Activated CD8-positive, alpha-beta memory T cell treated with anti-CD3 and anti-CD28 coated beads, Interleukin-2, amount 10 ng/mL, durations not matched to agents 7 days and 5 days (primary cell): Measurements from ENCODE around the gene RNF212. TPM values are rescaled to one million over a fixed set of nuclear protein-coding genes. Genes with fewer than 3 reads are reported as not detected.

Experiments used
- ATAC-seq: fragments of 150-1000 bp; cut with Tn5 transposase; one replicate; pipeline ENCODE4 v1.10.0; 2021; ENCODE audit warnings: moderate library complexity
- CTCF ChIA-PET: fragments of 350-600 bp; sonication (Branson Sonifier 250); formaldehyde crosslinking; loops from one replicate; lab custom pipeline; 2021; ENCODE audit warnings: antibody characterized with exemption; lab: Charles Lee
- DNase-seq: peaks from one replicate; pipeline ENCODE4 v3.0.0-alpha.2; 2020
- H3K27ac Mint-ChIP-seq: one replicate; pipeline ENCODE4 v1.8.0; 2021; ENCODE audit warnings: mild to moderate bottlenecking, mixed read lengths
- H3K27me3 Mint-ChIP-seq: one replicate; pipeline ENCODE4 v1.8.0; 2021; ENCODE audit warnings: mixed read lengths
- H3K36me3 Mint-ChIP-seq: one replicate; pipeline ENCODE4 v1.8.0; 2021; ENCODE audit warnings: mild to moderate bottlenecking, mixed read lengths
- H3K4me1 Mint-ChIP-seq: one replicate; pipeline ENCODE4 v1.8.0; 2021; ENCODE audit warnings: mixed read lengths
- H3K4me3 Mint-ChIP-seq: one replicate; pipeline ENCODE4 v1.8.0; 2021; ENCODE audit warnings: mild to moderate bottlenecking, moderate library complexity, mixed read lengths
- H3K9me3 Mint-ChIP-seq: one replicate; pipeline ENCODE4 v1.8.0; 2022; ENCODE audit warnings: low read depth, mixed read lengths
- total RNA-seq, 2 experiments: library from RNA; stranded (reverse); gene quantifications; one replicate each; pipeline ENCODE4 v1.2.3, GENCODE V29; 2021

RNF212 gene, protein sequence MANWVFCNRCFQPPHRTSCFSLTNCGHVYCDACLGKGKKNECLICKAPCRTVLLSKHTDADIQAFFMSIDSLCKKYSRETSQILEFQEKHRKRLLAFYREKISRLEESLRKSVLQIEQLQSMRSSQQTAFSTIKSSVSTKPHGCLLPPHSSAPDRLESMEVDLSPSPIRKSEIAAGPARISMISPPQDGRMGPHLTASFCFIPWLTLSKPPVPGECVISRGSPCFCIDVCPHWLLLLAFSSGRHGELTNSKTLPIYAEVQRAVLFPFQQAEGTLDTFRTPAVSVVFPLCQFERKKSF
- 1 to 10 TPM; 1.2 to 3.2 TPM for total RNA-seq

DNA sequence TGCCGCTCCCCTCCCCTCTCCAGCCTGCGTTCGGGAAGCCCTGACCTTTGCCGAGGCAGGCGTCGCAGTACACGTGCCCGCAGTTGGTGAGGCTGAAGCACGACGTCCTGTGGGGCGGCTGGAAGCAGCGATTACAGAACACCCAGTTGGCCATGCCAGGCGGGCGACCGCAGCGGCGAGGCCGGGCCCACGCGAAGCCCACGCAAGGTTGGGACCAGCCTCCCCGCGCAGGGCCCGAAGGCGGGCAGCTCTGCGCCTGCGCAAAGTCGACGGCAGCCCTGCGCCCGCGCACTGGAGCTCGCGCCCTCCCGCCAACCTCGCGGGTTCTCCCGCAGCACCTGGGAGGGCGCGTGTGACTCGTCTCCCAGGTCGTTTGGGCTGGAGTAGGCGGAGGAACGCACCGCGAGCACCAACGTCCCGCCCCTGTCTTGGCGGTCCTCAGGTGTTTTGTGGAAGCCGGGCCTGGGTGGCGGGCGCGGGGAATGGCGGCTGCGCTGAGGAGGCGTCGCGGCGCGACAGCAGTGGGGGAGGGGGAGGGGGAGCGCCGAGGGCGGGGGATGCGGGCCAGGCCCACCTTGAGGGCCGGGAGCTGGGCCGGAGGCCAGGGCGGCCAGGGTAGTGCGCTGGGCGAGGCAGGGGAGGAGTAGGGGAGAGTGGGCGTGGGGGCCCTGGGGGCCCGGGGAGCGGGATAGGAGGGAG lies at the start of gene RNF212:
TSS of gene RNF212 (minus strand) at position 254 of the 699 bp plus-strand sequence. CDS start at position 154, 100 bp downstream.
- CTCF ChIA-PET = no interaction called here
- ATAC-seq = peak; percentile 72

DNA sequence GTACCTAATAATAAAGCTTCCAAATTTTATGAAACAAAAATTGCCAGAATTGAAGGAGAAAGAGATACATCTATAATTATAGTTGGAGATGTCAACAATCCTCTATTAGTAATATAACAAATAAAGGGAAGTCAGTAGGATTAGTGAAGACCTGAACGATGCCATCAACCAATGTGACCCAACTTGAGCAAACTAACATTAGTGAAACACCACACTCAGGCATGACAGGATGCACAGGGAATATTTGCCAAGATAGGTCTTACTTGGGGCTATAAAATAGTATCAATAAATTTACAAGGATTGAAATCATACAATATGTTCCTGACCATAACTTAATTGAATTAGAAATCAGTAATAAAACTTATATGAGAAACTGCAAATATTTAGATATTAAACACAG lies 47.0 kb upstream of the RNF212 start:
- ATAC-seq (no peak), DNase-seq (no peak)
- H3K27me3 Mint-ChIP-seq = peaks cover 44% of the 10 kb centered on the region
- CTCF ChIA-PET = no interaction called here
- H3K36me3 Mint-ChIP-seq = peaks cover 3% of the 10 kb centered on the region
- H3K27ac Mint-ChIP-seq = no peak overlapping the region
- no peak overlapping the region for H3K4me3 Mint-ChIP-seq
- peaks cover 5% of the 10 kb centered on the region for H3K4me1 Mint-ChIP-seq
- peaks cover 6% of the 10 kb centered on the region for H3K9me3 Mint-ChIP-seq

More for the DNA sequence above, at the start of gene RNF212:
- Mint-ChIP-seq H3K4me1 (no peaks in the 10 kb centered on the region), H3K36me3 (no peaks in the 10 kb centered on the region), H3K27me3 (peaks cover 40% of the 10 kb centered on the region), H3K27ac (no peak within 1 kb of the TSS), H3K4me3 (peak within 1 kb of the TSS; percentile 43), H3K9me3 (no peaks in the 10 kb centered on the region)
- DNase-seq = peak; percentile 48

DNA sequence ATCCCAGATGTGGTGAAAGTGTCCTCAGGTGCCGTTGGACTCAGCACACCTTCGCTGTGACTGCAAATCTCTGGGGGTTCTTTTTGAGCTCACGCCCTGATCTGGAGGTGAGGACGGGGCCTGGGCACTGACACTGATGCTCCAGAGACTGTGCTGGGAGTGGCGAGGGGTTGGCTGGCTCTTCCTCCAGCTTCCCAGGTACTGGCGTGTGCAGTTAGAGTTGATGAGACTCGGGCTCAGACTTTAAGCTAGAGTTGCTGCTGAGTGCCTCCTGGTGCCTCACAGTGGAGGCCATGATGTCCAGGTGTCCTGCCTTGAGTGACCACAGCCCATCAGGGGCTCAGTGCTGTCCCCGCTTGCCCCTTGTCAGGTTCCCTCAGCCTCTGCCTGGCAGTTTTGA lies 42.7 kb upstream of the RNF212 start:
- no peak for ATAC-seq
- H3K27me3 Mint-ChIP-seq = peaks cover 47% of the 10 kb centered on the region
- CTCF ChIA-PET = interaction anchor here (1.0 kb wide), 1 partner anchor 25 kb away, joined by 4 read pairs; no protein-coding TSS in a partner anchor

DNA sequence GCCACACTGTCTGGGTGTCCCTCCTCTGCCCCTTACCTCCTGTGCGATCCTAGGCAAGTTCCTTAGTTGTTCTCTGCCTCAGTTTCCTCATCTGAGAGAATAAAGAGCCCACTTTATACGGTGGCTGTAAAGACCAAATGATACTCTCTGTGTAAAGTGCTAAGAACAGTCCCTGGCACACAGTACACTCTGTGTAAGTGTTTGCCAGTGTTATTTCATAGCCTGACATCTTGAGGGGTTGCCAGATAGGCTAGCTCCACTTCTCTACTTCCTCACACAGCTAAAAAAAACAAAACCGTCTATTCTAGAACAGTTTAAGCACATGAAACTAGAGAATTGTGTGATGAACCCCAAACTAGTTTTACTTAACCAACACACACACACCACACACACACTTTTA lies 42.0 kb upstream of the RNF212 start:
- peaks cover 6% of the 10 kb centered on the region for H3K9me3 Mint-ChIP-seq
- ATAC-seq (no peak), DNase-seq (no peak)
- H3K36me3 Mint-ChIP-seq = peaks cover 3% of the 10 kb centered on the region
- H3K4me1 Mint-ChIP-seq = no peaks in the 10 kb centered on the region
- CTCF ChIA-PET = interaction anchor here (1.2 kb wide), 1 partner anchor 113 kb away, joined by 4 read pairs; no protein-coding TSS in a partner anchor
- peaks cover 47% of the 10 kb centered on the region for H3K27me3 Mint-ChIP-seq
- no peak overlapping the region for H3K27ac Mint-ChIP-seq
- no peak overlapping the region for H3K4me3 Mint-ChIP-seq

More for the DNA sequence above, 42.7 kb upstream of the RNF212 start:
- DNase-seq = peak; percentile 31
- H3K4me3 Mint-ChIP-seq = no peak overlapping the region
- H3K36me3 Mint-ChIP-seq = peaks cover 3% of the 10 kb centered on the region
- peaks cover 6% of the 10 kb centered on the region for H3K9me3 Mint-ChIP-seq
- H3K4me1 Mint-ChIP-seq = no peaks in the 10 kb centered on the region
- H3K27ac Mint-ChIP-seq = no peak overlapping the region

DNA sequence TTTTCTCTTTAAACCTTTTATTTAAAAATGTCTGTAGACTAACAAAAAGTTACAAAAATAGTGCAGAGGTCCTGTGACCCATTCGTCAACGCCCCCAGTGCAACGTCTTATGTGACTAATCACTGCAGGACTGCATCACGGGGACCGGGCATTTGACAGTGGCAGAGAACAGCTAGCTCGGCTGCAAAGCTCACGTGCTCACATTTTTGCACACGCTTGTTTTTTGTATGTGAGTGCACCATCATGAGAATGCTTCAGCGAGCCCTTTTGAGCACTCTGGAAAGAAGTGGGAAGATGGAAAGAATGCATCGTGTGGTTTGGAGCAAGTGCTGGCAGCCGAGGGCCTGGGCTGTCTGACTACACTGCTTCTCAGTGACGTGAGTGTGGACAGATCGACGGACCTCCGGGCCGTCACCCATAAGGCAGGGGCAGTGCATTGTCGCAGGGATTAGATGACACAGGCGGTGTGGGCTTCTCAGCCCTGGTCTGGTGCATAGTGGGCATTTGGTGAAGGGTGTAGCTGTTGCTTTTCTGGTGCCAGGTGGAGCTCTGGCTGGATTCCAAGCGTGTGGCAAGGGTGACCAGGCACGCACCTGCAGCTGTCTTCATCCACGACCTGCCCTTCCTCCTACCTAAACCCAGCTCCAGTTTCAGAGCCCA lies 41.3 kb upstream of the RNF212 start:
- Mint-ChIP-seq H3K27me3 (peaks cover 45% of the 10 kb centered on the region), H3K4me3 (no peak overlapping the region), H3K36me3 (peaks cover 3% of the 10 kb centered on the region), H3K27ac (no peak overlapping the region), H3K9me3 (peaks cover 6% of the 10 kb centered on the region), H3K4me1 (no peaks in the 10 kb centered on the region)
- ATAC-seq (no peak), DNase-seq (peak; percentile 36)
- CTCF ChIA-PET = interaction anchor here (0.7 to 1.2 kb wide), 2 partner anchors 12 to 114 kb away, joined by 3 to 4 read pairs; no protein-coding TSS in a partner anchor

DNA sequence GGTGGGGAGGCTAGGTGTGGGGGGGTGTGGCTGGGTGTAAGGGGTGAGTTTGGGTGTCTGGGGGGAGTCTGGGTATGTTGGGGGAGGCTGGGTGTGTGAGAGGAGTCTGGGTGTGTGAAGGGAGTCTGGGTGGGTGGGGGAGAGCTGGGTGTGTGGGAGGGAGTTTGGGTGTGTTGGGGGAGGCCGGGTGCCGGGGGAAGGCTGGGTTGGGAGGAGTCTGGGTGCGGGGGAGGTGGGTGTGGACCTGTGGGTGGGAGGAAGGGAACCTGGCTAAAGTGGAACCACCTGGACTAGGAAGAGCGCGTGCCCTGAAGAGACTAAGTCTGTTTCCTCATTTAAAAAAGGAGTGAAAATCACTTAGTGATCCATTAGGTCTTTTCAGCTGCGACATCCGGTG lies 40.8 kb upstream of the RNF212 start:
- CTCF ChIA-PET = interaction anchor here (0.7 to 1.2 kb wide), 2 partner anchors 13 to 114 kb away, joined by 3 to 4 read pairs; no protein-coding TSS in a partner anchor
- Mint-ChIP-seq H3K27me3 (peaks cover 43% of the 10 kb centered on the region), H3K4me1 (no peaks in the 10 kb centered on the region), H3K9me3 (peaks cover 6% of the 10 kb centered on the region), H3K36me3 (peaks cover 3% of the 10 kb centered on the region), H3K27ac (no peak overlapping the region), H3K4me3 (no peak overlapping the region)
- ATAC-seq (no peak), DNase-seq (peak; percentile 25)

DNA sequence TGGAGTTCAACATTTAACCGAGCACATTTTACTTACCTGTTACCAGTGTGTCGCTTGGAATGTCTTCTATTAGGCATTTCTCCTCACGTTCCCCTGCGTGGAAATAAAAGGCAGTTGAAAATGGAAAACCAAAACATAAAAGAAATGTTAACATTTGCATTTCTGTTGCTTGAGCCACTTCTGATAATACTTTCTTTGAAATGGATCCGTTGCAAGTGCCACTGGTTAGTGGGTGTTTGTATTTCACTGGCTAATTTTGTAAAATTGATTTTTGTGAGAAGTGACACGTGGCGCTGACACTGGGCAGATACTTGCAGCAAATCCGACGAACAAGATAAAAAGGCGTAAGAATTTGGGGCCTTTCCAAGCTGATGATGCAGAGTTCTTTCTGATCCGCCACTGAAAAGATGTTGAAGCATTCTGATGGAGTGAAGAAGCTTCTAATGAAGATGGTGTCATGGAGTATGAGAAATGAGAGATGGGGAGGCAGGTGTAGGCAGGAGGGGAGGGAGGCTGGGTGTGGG lies 40.3 kb upstream of the RNF212 start:
- Mint-ChIP-seq H3K27ac (no peak overlapping the region), H3K4me1 (no peaks in the 10 kb centered on the region), H3K27me3 (peaks cover 40% of the 10 kb centered on the region), H3K4me3 (no peak overlapping the region), H3K36me3 (peaks cover 3% of the 10 kb centered on the region), H3K9me3 (peaks cover 6% of the 10 kb centered on the region)
- CTCF ChIA-PET = interaction anchor here (0.7 to 1.8 kb wide), 2 partner anchors 13 to 114 kb away, joined by 3 to 4 read pairs; no protein-coding TSS in a partner anchor
- no peak for ATAC-seq
- no peak for DNase-seq

DNA sequence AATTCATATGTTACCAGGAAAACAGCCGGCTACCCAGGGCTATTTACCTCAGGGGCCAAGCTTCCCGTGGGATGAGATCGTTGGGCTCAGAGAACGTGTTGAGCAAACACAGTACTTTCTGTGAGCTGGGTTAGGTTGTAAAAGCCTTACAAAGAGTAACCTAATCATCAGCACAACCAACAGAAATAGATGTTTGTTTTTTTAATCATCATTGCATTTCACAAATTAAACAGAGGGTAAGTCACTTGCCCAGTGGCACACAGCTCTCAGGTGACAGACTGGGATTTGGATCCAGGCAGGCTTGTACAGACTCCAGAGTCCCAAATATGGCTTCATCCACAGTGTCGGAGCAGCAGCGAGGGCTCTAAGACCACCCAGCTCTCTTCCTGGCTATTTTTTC lies 38.9 kb upstream of the RNF212 start:
- Mint-ChIP-seq H3K27me3 (peaks cover 29% of the 10 kb centered on the region), H3K4me3 (no peak overlapping the region), H3K27ac (no peak overlapping the region), H3K4me1 (no peaks in the 10 kb centered on the region), H3K9me3 (no peaks in the 10 kb centered on the region), H3K36me3 (no peaks in the 10 kb centered on the region)
- ATAC-seq (no peak), DNase-seq (no peak)
- CTCF ChIA-PET = interaction anchor here (1.8 kb wide), 1 partner anchor 116 kb away, joined by 4 read pairs; no protein-coding TSS in a partner anchor

DNA sequence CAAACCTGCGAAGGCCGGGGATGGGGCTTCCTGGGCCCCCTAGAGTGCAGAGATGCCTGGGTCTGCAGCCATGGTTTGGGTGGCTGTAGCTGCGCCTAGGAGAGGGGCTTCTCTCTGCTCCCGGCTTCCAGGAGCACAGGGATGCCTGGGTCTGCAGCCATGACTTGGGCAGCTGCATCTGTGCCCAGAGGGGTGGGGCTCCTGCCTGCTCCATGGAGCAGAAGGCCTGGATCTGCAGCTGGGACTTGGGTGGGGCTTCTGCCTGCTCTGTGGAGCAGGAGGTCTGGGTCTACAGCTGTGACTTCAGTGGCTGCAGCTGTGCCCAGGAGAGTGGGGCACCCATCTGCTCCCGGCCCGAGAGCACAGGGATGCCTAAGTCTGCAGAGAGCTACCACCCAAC lies 38.2 kb upstream of the RNF212 start:
- CTCF ChIA-PET = no interaction called here
- Mint-ChIP-seq H3K27ac (no peak overlapping the region), H3K36me3 (no peaks in the 10 kb centered on the region), H3K27me3 (peaks cover 24% of the 10 kb centered on the region), H3K9me3 (no peaks in the 10 kb centered on the region), H3K4me1 (no peaks in the 10 kb centered on the region), H3K4me3 (no peak overlapping the region)
- ATAC-seq (no peak), DNase-seq (no peak)

DNA sequence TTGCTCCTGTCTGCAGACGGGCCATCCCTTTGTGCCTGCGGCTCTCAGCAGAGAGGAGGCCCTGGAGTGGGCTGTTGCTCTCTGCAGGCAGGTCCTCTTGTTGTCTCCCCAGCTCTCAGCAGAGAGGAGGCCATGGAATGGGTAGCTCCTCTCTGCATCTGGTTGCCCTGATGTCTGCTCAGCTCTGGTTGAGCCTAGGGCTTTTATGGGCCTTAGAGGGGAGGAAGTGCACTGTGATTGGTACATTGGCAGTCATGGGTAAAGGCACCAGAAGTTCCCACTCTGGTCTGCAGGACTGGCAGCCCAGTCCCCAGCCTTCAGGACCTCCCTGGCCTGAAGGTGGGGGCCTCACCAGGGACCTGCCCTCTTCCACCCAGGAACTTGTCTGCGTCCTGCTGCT lies 37.5 kb upstream of the RNF212 start:
- CTCF ChIA-PET = no interaction called here
- no peak overlapping the region for H3K27ac Mint-ChIP-seq
- peaks cover 17% of the 10 kb centered on the region for H3K27me3 Mint-ChIP-seq
- DNase-seq (no peak), ATAC-seq (no peak)
- H3K9me3 Mint-ChIP-seq = no peaks in the 10 kb centered on the region
- no peak overlapping the region for H3K4me3 Mint-ChIP-seq
- H3K36me3 Mint-ChIP-seq = no peaks in the 10 kb centered on the region
- H3K4me1 Mint-ChIP-seq = no peaks in the 10 kb centered on the region

DNA sequence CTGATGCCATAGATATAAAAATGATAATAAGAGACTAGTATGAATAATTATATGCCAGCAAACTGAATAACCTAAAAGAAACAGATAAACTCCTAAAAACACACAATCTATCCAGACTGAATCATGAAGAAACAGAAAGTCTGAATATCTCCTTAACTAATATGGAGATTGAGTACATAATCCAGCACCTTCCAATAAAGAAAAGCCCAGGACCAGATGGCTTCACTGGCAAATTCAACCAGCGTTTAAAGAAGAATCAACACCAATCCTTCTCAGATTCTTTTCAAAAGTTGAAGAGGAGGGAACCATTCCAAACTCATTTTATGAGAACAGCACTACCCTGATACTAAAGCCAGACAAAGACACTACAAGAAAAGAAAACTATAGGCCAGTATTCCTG lies 26.5 kb upstream of the RNF212 start:
- no peak overlapping the region for H3K4me3 Mint-ChIP-seq
- peaks cover 22% of the 10 kb centered on the region for H3K4me1 Mint-ChIP-seq
- no peak overlapping the region for H3K27ac Mint-ChIP-seq
- H3K36me3 Mint-ChIP-seq = peaks cover 7% of the 10 kb centered on the region
- DNase-seq (no peak), ATAC-seq (no peak)
- H3K27me3 Mint-ChIP-seq = peaks cover 33% of the 10 kb centered on the region
- no peaks in the 10 kb centered on the region for H3K9me3 Mint-ChIP-seq
- CTCF ChIA-PET = no interaction called here

DNA sequence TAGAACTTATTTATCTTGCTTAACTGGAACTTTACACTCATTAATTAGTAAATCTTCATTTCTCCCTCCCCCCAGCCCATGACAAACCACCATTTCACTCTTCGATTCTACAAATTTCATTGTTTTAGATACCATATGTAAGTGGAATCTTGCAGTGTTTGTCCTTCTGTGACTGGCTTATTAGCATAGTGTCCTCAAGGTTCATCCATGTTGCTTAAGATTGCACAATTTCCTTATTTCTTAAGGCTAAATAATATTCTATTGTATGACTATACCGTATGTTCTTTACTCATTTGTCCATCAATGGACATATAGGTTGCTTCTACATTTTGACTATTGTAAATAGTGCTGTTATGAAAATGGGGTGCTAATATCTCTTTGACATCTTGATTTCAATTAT lies 24.5 kb upstream of the RNF212 start:
- no peak for DNase-seq
- peak overlapping the region; percentile 70 for H3K4me3 Mint-ChIP-seq
- peaks cover 22% of the 10 kb centered on the region for H3K4me1 Mint-ChIP-seq
- peaks cover 7% of the 10 kb centered on the region for H3K36me3 Mint-ChIP-seq
- CTCF ChIA-PET = interaction anchor here (0.7 to 3.4 kb wide), 9 partner anchors 26 to 218 kb away, joined by 3 to 19 read pairs (median 4); partner anchors contain the start of gene UVSSA
- H3K9me3 Mint-ChIP-seq = no peaks in the 10 kb centered on the region
- no peak for ATAC-seq
- peak overlapping the region; percentile 72 for H3K27ac Mint-ChIP-seq
- H3K27me3 Mint-ChIP-seq = peaks cover 29% of the 10 kb centered on the region
